Measurements from ENCODE around the gene LMX1A. TPM values are rescaled to one million over a fixed set of nuclear protein-coding genes. Genes with fewer than 3 reads are reported as not detected.
A peak's percentile ranks its signal among the peaks of the same experiment; 100 is the strongest.

Gene LMX1A
- total and polyA plus RNA-seq, 2 experiments from 2014 or later, result not detected

DNA sequence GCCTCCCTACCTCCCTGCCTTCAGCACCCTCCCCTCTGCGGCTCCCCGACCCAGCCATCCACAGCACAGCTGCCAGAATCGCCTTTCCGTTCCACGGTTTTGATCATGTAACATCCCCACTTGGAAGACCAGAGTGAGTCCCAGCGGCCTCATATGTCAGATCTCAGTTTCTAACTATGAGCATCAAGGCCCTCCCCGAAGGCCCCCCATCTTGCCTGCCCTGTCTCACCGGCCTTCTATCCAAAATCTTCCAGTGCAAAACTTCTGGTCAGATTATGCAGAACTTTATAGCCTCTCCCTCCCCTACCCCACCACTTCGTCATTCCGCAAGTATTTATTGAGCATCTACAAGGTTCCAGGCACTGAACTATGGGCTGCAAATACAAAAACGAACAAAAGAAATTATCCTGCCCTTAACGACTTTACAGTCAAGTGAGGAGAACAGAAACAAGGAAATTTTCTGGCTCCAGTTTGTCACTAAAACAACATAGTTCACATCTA lies 20.3 kb upstream of the LMX1A start:
- H3K27me3 Mint-ChIP-seq (ENCODE audit: insufficient read depth, low read depth, poor library complexity), result peaks cover 22% of the 10 kb centered on the region
- no peak overlapping the region for H3K27ac ChIP-seq (ENCODE audit: low read depth)

DNA sequence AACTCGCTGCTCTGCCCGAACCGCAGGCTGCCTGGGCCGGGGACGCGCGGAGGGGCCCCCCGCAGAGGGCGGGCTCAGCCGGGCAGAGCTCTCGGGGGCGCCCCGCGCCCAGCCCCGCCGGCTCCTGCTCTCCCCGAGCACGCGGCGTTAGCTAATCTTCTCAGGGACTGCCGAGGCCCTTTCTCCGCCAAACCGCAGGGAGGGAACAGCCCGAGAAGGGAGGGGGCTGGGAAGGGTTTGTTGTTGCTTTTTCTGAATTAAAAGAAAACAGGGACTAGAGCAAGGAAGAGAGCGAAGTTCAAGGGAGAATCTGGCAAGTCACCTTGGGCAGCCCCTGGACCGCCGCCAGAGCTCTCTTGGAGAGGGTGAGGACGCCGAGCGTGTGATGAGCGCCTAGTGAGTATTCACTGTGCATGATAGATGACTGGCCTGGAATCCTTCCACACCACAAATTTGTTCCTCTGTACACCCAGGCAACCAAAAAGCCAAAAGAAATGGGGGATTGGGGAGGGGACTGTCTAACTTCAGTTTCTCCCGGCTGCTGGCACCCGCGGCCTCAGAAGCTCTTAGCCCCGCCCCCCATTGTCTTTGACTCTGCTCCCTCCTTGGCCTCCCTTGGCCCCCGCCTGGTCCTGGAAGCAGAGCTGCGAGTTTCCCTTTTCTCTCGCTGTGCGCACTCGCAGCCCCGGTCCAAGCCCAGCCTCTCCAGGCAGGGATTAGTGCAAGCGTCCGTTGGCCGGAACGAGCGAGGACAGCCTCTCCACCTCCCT lies 19.7 kb upstream of the LMX1A start:
- H3K4me2 ChIP-seq, result peak overlapping the region; percentile 93
- no peaks in the 10 kb centered on the region for H4K20me1 ChIP-seq (replicated peaks; ENCODE audit: insufficient read depth)
- DNase-seq (ENCODE audit: low spot score) (peak; percentile 95), ATAC-seq (peak; percentile 92)
- H2AFZ ChIP-seq, result peak overlapping the region; percentile 100
- peaks cover 10% of the 10 kb centered on the region for H3K4me1 Mint-ChIP-seq
- no peaks in the 10 kb centered on the region for H3K36me3 Mint-ChIP-seq (ENCODE audit: low read depth)
- peak overlapping the region; percentile 75 for H3K4me3 ChIP-seq
- H3K4me1 ChIP-seq (ENCODE audit: insufficient read depth), result peaks cover 4% of the 10 kb centered on the region; the same call in 1 of the 2 replicates
- H3K27me3 Mint-ChIP-seq (ENCODE audit: insufficient read depth, low read depth, poor library complexity), result peaks cover 22% of the 10 kb centered on the region
- no peaks in the 10 kb centered on the region for H3F3A ChIP-seq (replicated peaks; ENCODE audit: low read depth)
- no peaks in the 10 kb centered on the region for H3K79me2 ChIP-seq (replicated peaks; ENCODE audit: insufficient read depth)
- TF ChIP-seq, protein P1, sequence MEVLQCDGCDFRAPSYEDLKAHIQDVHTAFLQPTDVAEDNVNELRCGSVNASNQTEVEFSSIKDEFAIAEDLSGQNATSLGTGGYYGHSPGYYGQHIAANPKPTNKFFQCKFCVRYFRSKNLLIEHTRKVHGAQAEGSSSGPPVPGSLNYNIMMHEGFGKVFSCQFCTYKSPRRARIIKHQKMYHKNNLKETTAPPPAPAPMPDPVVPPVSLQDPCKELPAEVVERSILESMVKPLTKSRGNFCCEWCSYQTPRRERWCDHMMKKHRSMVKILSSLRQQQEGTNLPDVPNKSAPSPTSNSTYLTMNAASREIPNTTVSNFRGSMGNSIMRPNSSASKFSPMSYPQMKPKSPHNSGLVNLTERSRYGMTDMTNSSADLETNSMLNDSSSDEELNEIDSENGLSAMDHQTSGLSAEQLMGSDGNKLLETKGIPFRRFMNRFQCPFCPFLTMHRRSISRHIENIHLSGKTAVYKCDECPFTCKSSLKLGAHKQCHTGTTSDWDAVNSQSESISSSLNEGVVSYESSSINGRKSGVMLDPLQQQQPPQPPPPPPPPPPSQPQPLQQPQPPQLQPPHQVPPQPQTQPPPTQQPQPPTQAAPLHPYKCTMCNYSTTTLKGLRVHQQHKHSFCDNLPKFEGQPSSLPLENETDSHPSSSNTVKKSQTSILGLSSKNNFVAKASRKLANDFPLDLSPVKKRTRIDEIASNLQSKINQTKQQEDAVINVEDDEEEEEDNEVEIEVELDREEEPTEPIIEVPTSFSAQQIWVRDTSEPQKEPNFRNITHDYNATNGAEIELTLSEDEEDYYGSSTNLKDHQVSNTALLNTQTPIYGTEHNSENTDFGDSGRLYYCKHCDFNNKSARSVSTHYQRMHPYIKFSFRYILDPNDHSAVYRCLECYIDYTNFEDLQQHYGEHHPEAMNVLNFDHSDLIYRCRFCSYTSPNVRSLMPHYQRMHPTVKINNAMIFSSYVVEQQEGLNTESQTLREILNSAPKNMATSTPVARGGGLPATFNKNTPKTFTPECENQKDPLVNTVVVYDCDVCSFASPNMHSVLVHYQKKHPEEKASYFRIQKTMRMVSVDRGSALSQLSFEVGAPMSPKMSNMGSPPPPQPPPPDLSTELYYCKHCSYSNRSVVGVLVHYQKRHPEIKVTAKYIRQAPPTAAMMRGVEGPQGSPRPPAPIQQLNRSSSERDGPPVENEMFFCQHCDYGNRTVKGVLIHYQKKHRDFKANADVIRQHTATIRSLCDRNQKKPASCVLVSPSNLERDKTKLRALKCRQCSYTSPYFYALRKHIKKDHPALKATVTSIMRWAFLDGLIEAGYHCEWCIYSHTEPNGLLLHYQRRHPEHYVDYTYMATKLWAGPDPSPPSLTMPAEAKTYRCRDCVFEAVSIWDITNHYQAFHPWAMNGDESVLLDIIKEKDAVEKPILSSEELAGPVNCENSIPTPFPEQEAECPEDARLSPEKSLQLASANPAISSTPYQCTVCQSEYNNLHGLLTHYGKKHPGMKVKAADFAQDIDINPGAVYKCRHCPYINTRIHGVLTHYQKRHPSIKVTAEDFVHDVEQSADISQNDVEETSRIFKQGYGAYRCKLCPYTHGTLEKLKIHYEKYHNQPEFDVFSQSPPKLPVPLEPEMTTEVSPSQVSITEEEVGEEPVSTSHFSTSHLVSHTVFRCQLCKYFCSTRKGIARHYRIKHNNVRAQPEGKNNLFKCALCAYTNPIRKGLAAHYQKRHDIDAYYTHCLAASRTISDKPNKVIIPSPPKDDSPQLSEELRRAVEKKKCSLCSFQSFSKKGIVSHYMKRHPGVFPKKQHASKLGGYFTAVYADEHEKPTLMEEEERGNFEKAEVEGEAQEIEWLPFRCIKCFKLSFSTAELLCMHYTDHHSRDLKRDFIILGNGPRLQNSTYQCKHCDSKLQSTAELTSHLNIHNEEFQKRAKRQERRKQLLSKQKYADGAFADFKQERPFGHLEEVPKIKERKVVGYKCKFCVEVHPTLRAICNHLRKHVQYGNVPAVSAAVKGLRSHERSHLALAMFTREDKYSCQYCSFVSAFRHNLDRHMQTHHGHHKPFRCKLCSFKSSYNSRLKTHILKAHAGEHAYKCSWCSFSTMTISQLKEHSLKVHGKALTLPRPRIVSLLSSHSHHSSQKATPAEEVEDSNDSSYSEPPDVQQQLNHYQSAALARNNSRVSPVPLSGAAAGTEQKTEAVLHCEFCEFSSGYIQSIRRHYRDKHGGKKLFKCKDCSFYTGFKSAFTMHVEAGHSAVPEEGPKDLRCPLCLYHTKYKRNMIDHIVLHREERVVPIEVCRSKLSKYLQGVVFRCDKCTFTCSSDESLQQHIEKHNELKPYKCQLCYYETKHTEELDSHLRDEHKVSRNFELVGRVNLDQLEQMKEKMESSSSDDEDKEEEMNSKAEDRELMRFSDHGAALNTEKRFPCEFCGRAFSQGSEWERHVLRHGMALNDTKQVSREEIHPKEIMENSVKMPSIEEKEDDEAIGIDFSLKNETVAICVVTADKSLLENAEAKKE (CRISPR knock-in tag; IDR thresholded peaks at IDR 0.05), result no peak
- TF ChIP-seq ZNF331 (CRISPR knock-in tag; IDR thresholded peaks at IDR 0.05; ENCODE audit: low read depth), result no peak
- H3K36me3 ChIP-seq (ENCODE audit: insufficient read depth), result no peaks in the 10 kb centered on the region
- peak overlapping the region; percentile 49; the same call in 1 of the 2 replicates for H3K27ac Mint-ChIP-seq
- no peak overlapping the region for H3K27ac ChIP-seq (ENCODE audit: low read depth)
- H3K27me3 ChIP-seq (ENCODE audit: insufficient read depth), result peaks cover 40% of the 10 kb centered on the region
- peak overlapping the region; percentile 80 for H3K4me3 Mint-ChIP-seq
- H3K9me3 Mint-ChIP-seq, result no peaks in the 10 kb centered on the region
- no peaks in the 10 kb centered on the region for H3K9me2 ChIP-seq (ENCODE audit: insufficient read depth)

More for the DNA sequence above, 20.3 kb upstream of the LMX1A start:
- peak overlapping the region; percentile 75 for H3K4me3 ChIP-seq
- no peaks in the 10 kb centered on the region for H3K79me2 ChIP-seq (replicated peaks; ENCODE audit: insufficient read depth)
- peak overlapping the region; percentile 100 for H2AFZ ChIP-seq
- H3K9me2 ChIP-seq (ENCODE audit: insufficient read depth), result no peaks in the 10 kb centered on the region
- Mint-ChIP-seq H3K4me3 (peak overlapping the region; percentile 80), H3K4me1 (peaks cover 10% of the 10 kb centered on the region), H3K27ac (no peak overlapping the region), H3K36me3 (ENCODE audit: low read depth) (no peaks in the 10 kb centered on the region), H3K9me3 (no peaks in the 10 kb centered on the region)
- TF ChIP-seq CREB1 (CRISPR knock-in tag; IDR thresholded peaks at IDR 0.05; ENCODE audit: low read depth) (no peak), EZH2 (IDR thresholded peaks at IDR 0.05; ENCODE audit: low read depth, unreplicated experiment) (peak; percentile 35)
- H3F3A ChIP-seq (replicated peaks; ENCODE audit: low read depth), result no peaks in the 10 kb centered on the region
- H3K4me1 ChIP-seq (ENCODE audit: insufficient read depth), result peaks cover 4% of the 10 kb centered on the region; the same call in 1 of the 2 replicates
- H4K20me1 ChIP-seq (replicated peaks; ENCODE audit: insufficient read depth), result no peaks in the 10 kb centered on the region
- H3K4me2 ChIP-seq, result peak overlapping the region; percentile 93
- peaks cover 40% of the 10 kb centered on the region for H3K27me3 ChIP-seq (ENCODE audit: insufficient read depth)
- H3K36me3 ChIP-seq (ENCODE audit: insufficient read depth), result no peaks in the 10 kb centered on the region
- DNase-seq (ENCODE audit: low spot score) (no peak), ATAC-seq (no peak)

All from GM23338 (cell line).